ENCODE measurements around the gene COPS3.

- TF ChIP-seq POLR2AphosphoS5 (IDR thresholded peaks at IDR 0.05; ENCODE audit: insufficient read depth in 1 of 2, low read depth in 1 of 2): no peak
- no peak for TF ChIP-seq CTCF (IDR thresholded peaks at IDR 0.05)
- no peak for TF ChIP-seq POLR2A (IDR thresholded peaks at IDR 0.05)
Measured at GRCh38 chr17:17314501-17315071, 33.5 kb upstream of the COPS3 start.
